Measurements from ENCODE around the gene METTL25.
A peak's percentile ranks its signal among the peaks of the same experiment; 100 is the strongest.
"Not testable (repeated sequence)": the region's sequence is repeated elsewhere in the genome, so short reads cannot be mapped to it uniquely, and the experiment has no call there.

METTL25 gene

DNA sequence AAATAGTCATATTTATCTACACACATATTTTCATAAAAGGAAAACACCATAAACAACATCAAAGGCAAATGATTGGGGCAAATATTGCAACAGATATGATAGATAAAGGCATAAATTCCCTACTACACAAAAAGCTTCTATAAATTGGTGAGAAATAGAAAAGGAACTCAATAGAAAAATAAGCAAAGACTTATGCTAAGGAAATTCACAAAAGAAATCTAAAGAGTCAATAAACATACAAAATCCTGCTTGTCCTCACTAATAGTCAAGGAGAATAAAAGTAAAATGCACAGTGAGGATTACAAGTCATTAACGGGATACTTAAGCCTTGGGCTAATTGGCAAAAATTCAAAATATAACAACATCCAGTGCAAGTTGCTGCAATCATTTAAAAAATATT is 30.5 kb upstream of the METTL25 start:
- no peak overlapping the region for H3K4me3 ChIP-seq (ENCODE audit: low read depth, low read length)
- TF ChIP-seq, protein P1, sequence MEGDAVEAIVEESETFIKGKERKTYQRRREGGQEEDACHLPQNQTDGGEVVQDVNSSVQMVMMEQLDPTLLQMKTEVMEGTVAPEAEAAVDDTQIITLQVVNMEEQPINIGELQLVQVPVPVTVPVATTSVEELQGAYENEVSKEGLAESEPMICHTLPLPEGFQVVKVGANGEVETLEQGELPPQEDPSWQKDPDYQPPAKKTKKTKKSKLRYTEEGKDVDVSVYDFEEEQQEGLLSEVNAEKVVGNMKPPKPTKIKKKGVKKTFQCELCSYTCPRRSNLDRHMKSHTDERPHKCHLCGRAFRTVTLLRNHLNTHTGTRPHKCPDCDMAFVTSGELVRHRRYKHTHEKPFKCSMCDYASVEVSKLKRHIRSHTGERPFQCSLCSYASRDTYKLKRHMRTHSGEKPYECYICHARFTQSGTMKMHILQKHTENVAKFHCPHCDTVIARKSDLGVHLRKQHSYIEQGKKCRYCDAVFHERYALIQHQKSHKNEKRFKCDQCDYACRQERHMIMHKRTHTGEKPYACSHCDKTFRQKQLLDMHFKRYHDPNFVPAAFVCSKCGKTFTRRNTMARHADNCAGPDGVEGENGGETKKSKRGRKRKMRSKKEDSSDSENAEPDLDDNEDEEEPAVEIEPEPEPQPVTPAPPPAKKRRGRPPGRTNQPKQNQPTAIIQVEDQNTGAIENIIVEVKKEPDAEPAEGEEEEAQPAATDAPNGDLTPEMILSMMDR (conservative IDR thresholded peaks at IDR 0.05; ENCODE audit: low read depth, low read length): no peak
- no peak for DNase-seq (ENCODE audit: low read depth)

DNA sequence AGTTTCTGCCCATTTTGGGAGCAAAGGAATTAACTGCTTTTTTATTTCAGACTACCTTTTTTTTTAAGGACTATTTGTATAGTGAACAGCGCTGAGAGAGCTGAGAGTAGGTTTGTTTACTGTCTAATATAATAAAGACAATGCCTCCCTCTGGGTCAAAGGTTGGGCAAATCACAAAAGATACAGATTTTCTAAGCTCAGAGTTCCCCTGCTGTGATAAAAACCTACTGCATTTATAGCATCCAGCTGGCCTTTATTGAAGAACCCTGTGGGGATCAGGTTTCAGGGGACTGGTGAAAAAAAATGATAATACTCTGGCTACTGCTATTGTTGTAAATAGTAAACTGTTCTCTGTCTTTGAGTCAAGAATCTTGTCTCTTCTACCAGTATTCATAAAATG is 28.8 kb upstream of the METTL25 start:
- TF ChIP-seq, protein P1 (conservative IDR thresholded peaks at IDR 0.05; ENCODE audit: low read depth, low read length): no peak
- peak; percentile 3 for DNase-seq (ENCODE audit: low read depth)
- H3K4me3 ChIP-seq (ENCODE audit: low read depth, low read length): no peak overlapping the region

DNA sequence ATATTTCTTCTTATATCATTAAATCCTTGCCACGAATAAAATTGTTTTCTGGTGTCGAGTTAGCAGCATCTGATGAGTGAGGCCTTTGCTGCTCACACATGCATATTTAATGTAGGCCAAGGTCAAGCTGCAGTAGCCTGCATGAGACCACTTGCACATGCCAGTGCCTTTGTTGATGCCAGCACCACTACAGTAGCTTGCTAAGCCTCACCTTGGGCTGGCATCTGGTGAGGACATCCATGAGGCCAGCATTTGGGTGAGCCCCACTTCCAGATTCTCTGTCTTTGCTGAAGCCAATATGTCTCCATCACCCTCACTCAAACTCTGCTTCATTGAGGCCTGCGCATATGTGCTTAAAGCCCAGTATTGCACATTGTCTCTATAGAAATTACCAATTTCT is 8.2 kb upstream of the METTL25 start:
- TF ChIP-seq, protein P1 (conservative IDR thresholded peaks at IDR 0.05; ENCODE audit: low read depth, low read length): no peak
- DNase-seq (ENCODE audit: low read depth): no peak
- no peak overlapping the region for H3K4me3 ChIP-seq (ENCODE audit: low read depth, low read length)

DNA sequence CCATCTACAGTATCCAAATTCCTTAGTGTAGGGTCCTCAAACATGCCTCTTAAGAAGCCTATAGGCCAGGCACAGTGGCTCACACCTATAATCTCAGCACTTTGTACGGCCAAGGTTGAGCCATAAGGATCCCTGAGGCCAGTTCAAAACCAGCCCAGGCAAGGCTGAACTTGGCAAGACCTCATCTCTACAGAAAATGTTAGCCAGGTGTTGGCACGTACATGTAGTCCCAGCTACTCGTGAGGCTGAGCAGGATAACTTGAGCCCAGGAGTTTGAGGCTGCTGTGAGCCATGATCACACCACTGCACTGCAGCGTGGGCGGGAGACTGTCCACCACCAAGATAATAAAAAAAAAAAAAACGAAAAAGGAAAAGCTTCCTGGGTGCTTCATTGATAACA is 6.9 kb upstream of the METTL25 start:
- DNase-seq (ENCODE audit: low read depth): no peak
- H3K4me3 ChIP-seq (ENCODE audit: low read depth, low read length): no peak overlapping the region
- TF ChIP-seq, protein P1 (conservative IDR thresholded peaks at IDR 0.05; ENCODE audit: low read depth, low read length): no peak

DNA sequence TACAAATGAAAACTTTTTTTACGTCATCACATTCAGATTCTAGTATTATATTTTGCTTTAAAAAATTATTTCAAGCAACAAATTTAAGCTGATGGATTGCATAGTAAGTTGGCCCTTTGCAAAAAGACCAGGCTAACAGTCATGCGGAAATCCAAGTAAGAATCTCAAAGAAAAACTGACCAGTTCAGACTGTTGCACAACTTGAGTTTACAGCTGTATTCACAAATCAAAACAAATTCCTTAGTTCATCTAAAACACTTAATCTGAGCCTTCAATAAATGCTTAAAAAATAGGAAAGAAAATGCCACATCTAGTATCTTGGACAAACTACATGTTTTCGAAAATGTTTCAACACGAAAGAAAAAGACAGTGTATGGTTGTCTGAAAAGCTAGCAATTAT is 989 bp upstream of the METTL25 start:
- DNase-seq (ENCODE audit: low read depth): peak; percentile 11
- TF ChIP-seq, protein P1 (conservative IDR thresholded peaks at IDR 0.05; ENCODE audit: low read depth, low read length): no peak
- peak overlapping the region; percentile 79 for H3K4me3 ChIP-seq (ENCODE audit: low read depth, low read length)

DNA sequence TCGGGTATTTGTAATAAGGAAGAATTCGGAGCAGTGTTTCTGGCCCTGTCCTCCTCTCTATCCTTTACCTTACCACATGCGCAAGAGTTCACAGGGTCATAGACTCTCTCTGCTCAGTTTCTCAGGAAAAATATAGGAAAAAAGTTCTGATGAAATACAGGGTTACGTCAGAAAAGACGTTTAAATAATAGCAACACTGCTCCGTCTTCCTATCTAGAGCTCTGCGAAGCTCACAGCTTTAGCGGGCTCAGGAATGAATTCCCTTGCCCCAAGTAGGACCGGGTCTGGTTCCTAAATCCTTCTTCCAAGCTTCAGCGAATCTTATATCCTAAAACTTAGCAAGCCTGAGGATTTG is 507 bp upstream of the METTL25 start:
- DNase-seq (ENCODE audit: low read depth): no peak
- TF ChIP-seq, protein P1 (conservative IDR thresholded peaks at IDR 0.05; ENCODE audit: low read depth, low read length): no peak
- H3K4me3 ChIP-seq (ENCODE audit: low read depth, low read length): peak overlapping the region; percentile 79

DNA sequence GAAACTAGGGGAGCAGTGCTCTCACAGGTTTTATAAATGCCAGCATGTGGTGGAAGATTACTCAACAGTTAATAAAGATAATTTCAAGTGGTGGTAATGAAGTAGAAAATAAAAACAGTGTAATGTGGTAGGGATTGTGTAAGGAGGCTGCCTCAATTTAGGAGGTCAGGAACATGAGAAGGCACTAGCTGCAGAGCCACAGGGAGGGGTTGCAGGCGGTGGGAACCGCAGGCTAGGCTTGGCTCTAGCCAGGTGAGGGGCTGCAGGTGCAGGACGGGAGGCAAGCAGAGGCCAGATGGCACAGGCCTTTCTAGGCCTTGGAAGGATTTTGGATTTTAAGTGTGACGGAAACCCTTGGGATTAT is 768 bp downstream of the METTL25 start:
- H3K4me3 ChIP-seq (ENCODE audit: low read depth, low read length): peak overlapping the region; percentile 79
- no peak for DNase-seq (ENCODE audit: low read depth)
- TF ChIP-seq, protein P1 (conservative IDR thresholded peaks at IDR 0.05; ENCODE audit: low read depth, low read length): no peak

DNA sequence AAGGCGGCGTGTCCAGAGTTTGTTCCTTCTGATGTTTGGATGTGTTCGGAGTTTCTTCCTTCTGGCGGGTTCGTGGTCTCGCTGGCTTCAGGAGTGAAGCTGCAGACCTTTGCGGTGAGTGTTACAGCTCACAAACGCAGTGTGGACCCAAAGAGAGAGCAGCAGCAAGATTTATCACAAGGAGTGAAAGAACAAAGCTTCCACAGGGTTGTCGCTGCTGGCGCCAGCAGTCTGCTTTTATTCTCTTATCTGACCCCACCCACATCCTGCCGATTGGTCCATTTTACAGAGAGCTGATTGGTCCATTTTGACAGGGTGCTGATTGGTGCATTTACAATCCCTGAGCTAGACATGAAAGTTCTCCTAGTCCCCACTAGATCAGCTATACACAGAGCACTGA is 2.5 kb downstream of the METTL25 start:
- H3K4me3 ChIP-seq (ENCODE audit: low read depth, low read length): not testable (repeated sequence)

More for the DNA sequence above, 2.5 kb downstream of the METTL25 start:
- DNase-seq (ENCODE audit: low read depth): not testable (repeated sequence)

All from choroid plexus epithelial cell (primary cell).